Activated CD4-positive, alpha-beta T cell treated with anti-CD3 and anti-CD28 coated beads, Interleukin-2, amount 50 U/mL, for 4 hours (primary cell): Measurements from ENCODE around the gene IQSEC2.

Source experiments
- DNase-seq, 2 experiments: peaks; one replicate each; pipeline ENCODE4 v3.0.0-alpha.2; 2020

The IQSEC2 gene

GRCh38 chrX:53241558-53241957, 39.8 kb downstream of the IQSEC2 start:
- DNase-seq, result no peak

DNA sequence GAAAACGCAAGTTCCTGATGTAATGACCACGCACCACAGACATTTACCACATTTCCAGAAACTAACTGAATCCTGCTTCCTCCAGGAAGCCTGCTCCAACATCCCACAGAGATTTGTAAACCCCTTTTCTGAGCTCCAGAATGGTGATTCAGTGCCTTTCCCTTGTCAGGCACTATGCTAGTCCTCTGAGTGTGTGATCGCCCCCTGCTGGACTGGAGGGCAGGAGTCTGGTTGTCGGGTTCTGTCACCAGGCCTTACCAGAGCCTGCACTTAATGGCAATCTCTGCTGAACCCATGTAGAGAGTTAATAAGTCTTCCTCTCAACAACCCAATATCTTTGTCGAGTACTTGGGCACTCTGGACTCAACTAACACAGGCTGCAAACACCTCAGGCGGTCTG, 41.9 kb downstream of the IQSEC2 start:
- DNase-seq, result peak in 1 of 2 experiments; percentile 25

DNA sequence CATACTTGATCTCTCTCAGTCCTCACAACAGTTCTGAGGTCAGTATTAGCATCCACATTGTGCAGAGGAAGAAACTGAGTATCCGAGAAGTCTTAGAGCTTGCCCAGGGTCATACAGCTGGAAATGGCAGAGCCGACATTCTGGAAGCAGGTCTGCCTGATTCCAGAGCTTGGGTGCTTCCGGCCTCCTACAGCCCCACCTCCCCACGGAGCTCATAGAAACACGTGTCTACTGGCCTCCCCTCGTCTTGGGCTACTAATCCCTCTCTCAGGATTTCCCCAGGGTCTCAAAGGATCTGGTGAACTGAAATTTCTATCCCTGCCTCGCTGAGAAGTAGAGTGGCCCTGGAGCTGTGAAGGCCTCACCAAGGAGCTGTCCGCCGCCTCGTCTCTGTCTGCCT, 44.3 kb downstream of the IQSEC2 start:
- no peak for DNase-seq

- no peak for DNase-seq
Observed at GRCh38 chrX:53236025-53236679, 45.2 kb downstream of the IQSEC2 start.

GRCh38 chrX:53235566-53235965, 45.8 kb downstream of the IQSEC2 start:
- no peak for DNase-seq

DNA sequence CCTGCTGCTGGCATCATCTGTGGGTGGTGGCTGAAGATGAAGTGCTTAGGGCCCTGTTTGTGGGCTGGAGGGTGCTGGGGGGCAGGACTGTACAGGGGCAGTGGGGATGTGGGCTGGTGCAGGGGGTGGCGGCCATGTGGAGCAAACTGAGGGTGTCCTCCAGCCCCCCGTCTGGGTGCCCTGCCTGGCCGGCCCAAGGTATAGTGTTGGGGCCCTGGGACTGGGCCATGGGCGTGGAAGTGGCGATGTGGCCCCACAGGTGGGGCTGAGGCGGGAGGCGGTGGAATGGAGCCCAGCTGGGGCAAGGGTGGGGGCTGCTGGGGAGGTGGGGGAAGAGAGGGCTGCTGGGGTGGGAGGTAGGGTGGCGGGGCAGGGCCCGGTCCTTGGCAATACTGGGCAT, 46.9 kb downstream of the IQSEC2 start:
- no peak for DNase-seq

DNA sequence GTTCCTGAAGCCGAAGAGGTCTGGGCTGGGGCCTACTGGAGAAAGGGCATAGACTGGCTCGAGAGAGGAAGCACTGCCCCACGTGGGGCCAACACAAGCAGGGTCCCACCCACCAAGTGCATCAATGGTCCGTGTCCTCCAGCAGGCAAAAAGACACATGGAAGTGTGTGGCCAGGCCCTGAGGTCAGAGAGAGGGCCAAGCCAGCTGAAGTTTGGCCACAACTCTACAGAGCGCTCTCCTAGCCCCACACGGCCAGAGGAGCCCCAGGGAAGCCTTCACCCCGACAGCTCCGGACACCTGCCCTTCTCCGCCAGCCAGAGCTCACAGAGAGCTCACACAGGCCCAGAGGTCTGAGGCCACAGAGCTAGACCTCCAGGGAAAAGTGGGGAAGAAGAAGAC, 47.8 kb downstream of the IQSEC2 start:
- no peak for DNase-seq

DNA sequence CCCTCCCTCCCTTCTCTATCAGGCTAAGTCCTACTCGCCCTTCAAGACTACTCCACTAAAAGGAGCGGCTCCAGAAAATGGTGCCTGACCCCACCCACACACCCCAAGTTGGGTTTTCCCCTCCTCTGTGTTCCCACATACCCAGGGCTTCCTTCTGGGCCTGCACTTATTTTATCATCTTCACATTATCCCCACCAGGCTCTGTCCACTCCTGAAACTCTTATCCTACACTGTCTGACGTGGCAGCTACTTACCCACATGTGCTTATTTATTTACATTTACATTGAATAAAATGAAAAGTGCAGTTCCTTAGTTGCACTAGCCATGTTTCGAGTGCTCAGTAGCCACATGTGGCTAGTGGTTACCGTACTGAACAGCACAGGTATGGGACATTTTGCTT, 51.3 kb downstream of the IQSEC2 start:
- no peak for DNase-seq

DNA sequence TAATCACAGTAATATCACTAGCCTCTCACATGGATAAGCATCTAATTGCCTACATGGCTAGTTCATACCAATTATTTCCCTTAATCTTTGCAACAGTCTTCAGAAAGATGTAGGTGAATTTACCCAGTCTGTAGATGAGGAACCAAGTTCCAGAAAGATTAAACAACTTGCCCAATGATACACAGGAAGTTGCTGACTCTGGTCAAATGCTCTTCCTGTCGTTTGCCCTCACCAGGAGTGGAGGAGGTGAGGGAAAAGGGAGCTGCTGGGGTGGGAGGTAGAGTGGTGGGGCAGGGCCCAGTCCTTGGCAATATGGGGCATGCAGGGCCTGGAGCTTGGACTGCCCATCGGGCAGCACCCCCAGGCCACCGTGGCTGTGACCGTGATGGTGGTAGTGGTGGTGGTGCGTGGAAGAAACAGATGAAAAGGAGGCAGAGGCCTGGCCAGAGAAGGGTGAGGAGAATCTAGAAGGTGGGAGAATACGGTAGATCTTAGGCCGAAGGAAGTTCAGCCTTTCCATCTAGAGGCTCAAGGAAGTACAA, 54.1 kb downstream of the IQSEC2 start:
- DNase-seq, result no peak

DNA sequence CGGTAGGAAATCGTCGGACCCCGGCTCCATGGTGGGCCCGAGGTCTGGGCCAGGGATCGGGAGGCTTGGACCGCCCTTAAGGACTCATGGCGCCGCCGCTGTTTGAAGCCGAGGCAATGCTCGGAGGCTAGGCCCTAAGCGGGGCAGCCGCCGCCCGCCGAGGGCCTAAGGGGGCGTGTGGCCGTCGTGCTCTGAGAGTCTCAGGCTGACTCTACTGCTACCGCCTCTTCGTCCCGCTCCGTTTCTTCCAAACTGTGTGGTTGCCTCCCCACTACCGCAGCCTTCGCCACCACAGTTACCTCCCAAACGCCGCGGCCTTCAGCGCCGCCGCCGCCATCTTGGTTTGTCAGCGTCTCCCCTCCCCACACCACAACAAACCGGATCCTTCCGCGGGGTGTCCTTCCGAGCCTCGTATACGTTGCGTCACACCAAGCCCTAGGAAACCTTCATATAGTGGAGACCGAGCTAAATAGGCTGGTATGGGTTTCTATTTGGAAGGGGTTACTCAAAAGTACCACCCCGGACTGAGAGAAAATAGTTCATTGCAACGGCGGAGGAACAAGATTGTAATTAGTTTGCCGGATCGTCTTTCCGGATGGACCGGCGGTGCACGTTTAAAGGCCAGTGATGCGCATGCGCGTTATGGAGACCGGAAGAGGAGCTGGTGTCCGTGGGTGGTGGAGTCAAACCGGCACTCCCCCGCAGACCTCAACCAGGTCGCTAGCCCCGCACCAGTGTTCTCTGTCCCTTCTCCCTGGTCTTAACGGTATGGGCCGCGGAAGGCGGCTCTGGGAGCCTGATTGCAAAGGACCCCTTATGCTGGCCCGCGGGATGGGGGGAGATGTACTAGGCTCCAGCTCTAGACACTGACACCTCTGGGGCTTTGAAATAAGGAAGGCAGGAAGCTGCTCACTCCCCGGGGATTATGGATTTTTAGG, 56.3 kb downstream of the IQSEC2 start, which contains the start of gene KDM5C:
KDM5C (minus strand) TSS at position 348 of the 938 bp plus-strand sequence; CDS start at position 30, 318 bp downstream.
- DNase-seq, result peak; percentile 79 to 83

DNA sequence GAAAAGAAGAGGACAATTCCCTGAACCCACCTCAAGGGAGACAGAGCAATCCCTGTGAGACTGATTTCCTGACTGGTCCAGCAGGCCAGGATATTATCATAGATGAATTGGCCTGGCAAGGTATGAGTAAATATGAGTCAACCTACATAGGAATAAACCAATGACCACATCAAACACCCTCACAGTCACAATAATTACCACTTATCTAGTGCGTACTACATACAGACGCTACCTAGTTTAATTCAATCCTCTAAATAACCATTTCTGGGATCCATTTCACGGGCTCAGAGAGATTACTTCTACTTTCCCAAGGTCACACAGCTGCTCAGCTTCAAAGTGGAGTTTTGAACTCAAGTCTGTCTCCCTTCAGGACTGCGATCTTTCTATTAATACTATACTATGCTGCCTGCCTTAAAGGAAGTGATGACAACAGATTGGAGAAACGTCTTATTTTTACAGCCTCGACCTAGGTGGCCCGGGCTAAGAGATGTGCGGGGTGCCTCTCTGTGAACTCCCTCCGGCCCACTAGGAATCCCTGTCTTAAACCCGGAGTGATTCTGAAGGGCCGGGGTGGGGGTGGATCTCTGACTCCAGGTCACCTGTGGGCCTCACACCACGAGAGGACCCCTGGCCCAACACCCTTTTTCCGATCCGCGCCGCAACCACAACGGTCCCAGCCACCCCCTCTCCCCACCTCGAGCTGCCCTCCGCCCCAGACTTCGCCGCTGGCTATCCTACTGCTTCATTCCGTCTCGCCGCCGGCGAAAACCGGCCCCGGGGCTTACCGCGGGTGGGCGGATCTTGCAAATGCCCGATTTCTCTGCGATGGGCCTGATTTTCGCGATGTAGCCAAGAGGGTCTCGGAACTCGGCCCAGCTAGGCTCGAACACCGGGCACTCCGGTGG, 57.2 kb downstream of the IQSEC2 start:
- DNase-seq, result no peak

DNA sequence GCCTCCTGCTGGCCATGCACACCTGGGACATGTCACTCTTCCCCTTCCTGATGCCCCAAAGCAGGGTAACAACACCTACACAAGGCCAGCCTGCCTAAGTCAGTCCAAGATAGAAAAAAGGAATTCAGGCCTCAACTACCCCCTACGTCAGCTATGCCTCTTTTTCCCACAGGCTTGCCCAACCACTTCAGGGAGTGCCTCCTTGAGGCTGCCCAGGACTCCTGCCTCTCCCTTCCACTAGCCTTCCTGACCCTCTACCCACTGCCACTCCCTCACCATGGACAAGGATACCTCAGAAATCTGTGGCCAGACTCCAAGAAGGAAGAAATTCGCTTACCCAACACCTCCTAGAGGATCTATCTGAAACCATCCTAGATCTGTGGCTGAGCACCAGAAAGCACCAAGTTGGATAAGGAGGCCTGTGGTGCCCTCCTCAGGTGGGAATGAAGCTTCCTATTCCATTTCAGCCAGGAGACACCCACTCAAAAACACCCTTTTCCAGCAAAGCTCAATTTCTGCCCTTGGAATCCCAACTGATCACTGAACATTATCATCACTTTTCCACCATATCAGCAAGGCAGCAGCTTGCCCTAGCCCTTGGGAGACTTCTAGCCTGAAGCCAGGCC, 58.2 kb downstream of the IQSEC2 start:
- no peak for DNase-seq
